Omental fat pad (tissue), 4 donors: ENCODE data around the gene FOXF1. TPM values are rescaled to one million over a fixed set of nuclear protein-coding genes. Genes with fewer than 3 reads are reported as not detected.

Experiments
- ATAC-seq: fragments of 150-250 bp; one replicate; pipeline ENCODE4 v1.9.1; 2016; ENCODE audit warnings: mild to moderate bottlenecking, moderate library complexity; ENCODE audit not compliant: low FRiP score
- DNase-seq: peaks from one replicate; pipeline ENCODE4 v3.0.0-alpha.2; 2019; ENCODE audit warnings: low spot score
- CTCF ChIP-seq, 3 donors: fragments of 450-650 bp; IDR thresholded peaks; one replicate each; pipeline ENCODE4 v1.5.1; 2016 to 2017; ENCODE audit warnings: antibody characterized with exemption in 3 of 3, mild to moderate bottlenecking in 3 of 3, moderate library complexity in 2 of 3
- total RNA-seq, 4 donors: library from RNA; depleted of rRNA; stranded (reverse); fragments of >200 nt; gene quantifications; one replicate each; pipeline ENCODE4 v1.1.0, GENCODE V29; 2016

Gene FOXF1
- total RNA-seq = 1 to 10 TPM in 3 of 4 donors, under 1 TPM in 1; 0.88 to 6.6 (median 1.4) TPM

GRCh38 chr16:86510465-86511261 is at the start of gene FOXF1:
TSS of gene FOXF1 (plus strand) at chr16:86510527. CDS start at chr16:86510570, 43 bp downstream.
- ATAC-seq = no peak
- DNase-seq = no peak
- TF ChIP-seq CTCF (IDR thresholded peaks at IDR 0.05) = no peak

- TF ChIP-seq CTCF (IDR thresholded peaks at IDR 0.05) = no peak
- ATAC-seq = no peak
- no peak for DNase-seq
These were observed 49.3 kb upstream of the FOXF1 start for GRCh38 chr16:86461037-86461436.

GRCh38 chr16:86462334-86463084 is 47.8 kb upstream of the FOXF1 start:
- DNase-seq = no peak
- no peak for ATAC-seq
- no peak for TF ChIP-seq CTCF (IDR thresholded peaks at IDR 0.05)

- TF ChIP-seq CTCF (IDR thresholded peaks at IDR 0.05) = no peak
- ATAC-seq (no peak), DNase-seq (no peak)
These were observed 46.3 kb upstream of the FOXF1 start for GRCh38 chr16:86464044-86464443.

- ATAC-seq (no peak), DNase-seq (no peak)
- TF ChIP-seq CTCF (IDR thresholded peaks at IDR 0.05) = no peak
These were observed 44.9 kb upstream of the FOXF1 start for GRCh38 chr16:86465434-86465833.

GRCh38 chr16:86466696-86467406 is 43.5 kb upstream of the FOXF1 start:
- TF ChIP-seq CTCF (IDR thresholded peaks at IDR 0.05) = no peak
- ATAC-seq = no peak
- no peak for DNase-seq
